ENCODE results near the gene DNAH7.

DNA sequence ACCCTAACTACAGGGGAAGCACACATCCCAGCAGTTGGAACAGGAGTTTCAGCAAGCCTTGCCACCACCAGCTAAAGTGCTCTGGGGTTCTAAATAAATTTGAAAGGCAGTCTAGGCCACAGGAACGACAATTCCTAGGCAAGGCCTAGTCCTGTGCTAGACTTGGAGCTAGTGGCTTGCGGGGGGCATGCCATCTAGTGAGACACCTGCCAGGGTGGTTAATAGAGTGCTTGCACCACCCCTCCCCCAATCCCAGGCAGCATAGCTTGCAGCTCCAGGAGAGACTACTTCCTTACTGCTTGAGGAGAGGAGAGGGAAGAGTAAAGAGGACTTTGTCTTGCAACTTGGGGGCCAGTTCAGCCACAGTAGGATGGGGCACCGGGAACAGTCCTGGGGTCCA, 309.8 kb downstream of the DNAH7 start:
- no peak for TF ChIP-seq ZNF274 (IDR thresholded peaks at IDR 0.05; ENCODE audit: insufficient read depth, insufficient read length)
- TF ChIP-seq ZSCAN29 (IDR thresholded peaks at IDR 0.05) = no peak
- TF ChIP-seq SIN3A (IDR thresholded peaks at IDR 0.05; ENCODE audit: low read depth, low read length) = no peak
- TF ChIP-seq CHD1 (IDR thresholded peaks at IDR 0.05; ENCODE audit: low read depth, low read length) = no peak
- no peak for TF ChIP-seq POLR2AphosphoS5 (IDR thresholded peaks at IDR 0.05; ENCODE audit: low read length)
- TF ChIP-seq, protein P1, sequence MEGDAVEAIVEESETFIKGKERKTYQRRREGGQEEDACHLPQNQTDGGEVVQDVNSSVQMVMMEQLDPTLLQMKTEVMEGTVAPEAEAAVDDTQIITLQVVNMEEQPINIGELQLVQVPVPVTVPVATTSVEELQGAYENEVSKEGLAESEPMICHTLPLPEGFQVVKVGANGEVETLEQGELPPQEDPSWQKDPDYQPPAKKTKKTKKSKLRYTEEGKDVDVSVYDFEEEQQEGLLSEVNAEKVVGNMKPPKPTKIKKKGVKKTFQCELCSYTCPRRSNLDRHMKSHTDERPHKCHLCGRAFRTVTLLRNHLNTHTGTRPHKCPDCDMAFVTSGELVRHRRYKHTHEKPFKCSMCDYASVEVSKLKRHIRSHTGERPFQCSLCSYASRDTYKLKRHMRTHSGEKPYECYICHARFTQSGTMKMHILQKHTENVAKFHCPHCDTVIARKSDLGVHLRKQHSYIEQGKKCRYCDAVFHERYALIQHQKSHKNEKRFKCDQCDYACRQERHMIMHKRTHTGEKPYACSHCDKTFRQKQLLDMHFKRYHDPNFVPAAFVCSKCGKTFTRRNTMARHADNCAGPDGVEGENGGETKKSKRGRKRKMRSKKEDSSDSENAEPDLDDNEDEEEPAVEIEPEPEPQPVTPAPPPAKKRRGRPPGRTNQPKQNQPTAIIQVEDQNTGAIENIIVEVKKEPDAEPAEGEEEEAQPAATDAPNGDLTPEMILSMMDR (IDR thresholded peaks at IDR 0.05 in 2 of 3, conservative IDR thresholded peaks at IDR 0.05 in 1 of 3; ENCODE audit: control insufficient read depth in 2 of 3, extremely low read depth in 1 of 3, insufficient read depth in 1 of 3, low read depth in 3 of 3, low read length in 3 of 3) = no peak
- no peak for TF ChIP-seq LARP7 (IDR thresholded peaks at IDR 0.05)
- no peak for TF ChIP-seq CREB1 (IDR thresholded peaks at IDR 0.05; ENCODE audit: low read depth)
- no peak for TF ChIP-seq POLR2AphosphoS2 (IDR thresholded peaks at IDR 0.05; ENCODE audit: low read depth, low read length)
